NT2/D1 (cell line): ENCODE results near the gene TRAF3IP1.

Experiments
- SUZ12 ChIP-seq: IDR thresholded peaks from 2 replicates; pipeline ENCODE4 v1.6.1; 2011; ENCODE audit not compliant: insufficient read length, insufficient read depth; ENCODE audit errors: extremely low read depth
- YY1 ChIP-seq: IDR thresholded peaks from 2 replicates; pipeline ENCODE4 v1.6.1; 2011; ENCODE audit not compliant: insufficient read length, insufficient read depth
- ZNF274 ChIP-seq: IDR thresholded peaks from 2 replicates; pipeline ENCODE4 v1.6.1; 2011; ENCODE audit warnings: mild to moderate bottlenecking, low read depth, low read length

DNA sequence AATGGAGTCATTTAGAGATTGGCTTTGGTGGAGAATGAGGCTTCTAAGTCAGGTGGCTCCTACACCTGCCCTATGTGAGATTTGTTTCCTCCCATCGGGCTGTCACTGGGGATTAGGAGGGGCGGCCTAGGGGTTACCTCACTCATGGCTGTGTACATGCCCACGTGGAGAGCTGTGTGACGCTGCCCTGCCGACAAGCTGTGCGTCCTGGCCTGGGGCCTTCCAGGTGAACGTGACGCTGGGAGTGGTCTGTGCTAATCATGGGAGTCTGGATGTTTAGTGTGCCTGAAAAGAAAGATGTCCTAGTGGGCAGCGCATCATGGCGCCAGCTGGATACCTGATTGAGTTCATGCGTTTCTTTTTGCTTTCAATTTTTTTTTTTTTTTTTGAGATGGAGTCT is 120.4 kb downstream of the TRAF3IP1 start:
- TF ChIP-seq YY1 (no peak), ZNF274 (no peak), SUZ12 (no peak)
